Measurements from ENCODE around the gene SCAF8. TPM values are rescaled to one million over a fixed set of nuclear protein-coding genes. Genes with fewer than 3 reads are reported as not detected.

Gene SCAF8
- total RNA-seq (2014; rRNA removed; shearing (Covaris generic); ENCODE audit: low replicate concordance), result 30.1 and 44.8 TPM in 2 replicates

GRCh38 chr6:154733183-154733625 lies at the start of gene SCAF8:
TSS of gene SCAF8 (plus strand) at chr6:154733416. CDS start at chr6:154733901, 485 bp downstream.
- peak within 1 kb of the TSS; percentile 99 for H3K9ac ChIP-seq (ENCODE audit: low read length)
- no peaks in the 10 kb centered on the region for H3K9me3 ChIP-seq (ENCODE audit: low read length)
- peak within 1 kb of the TSS; percentile 98 for H3K4me3 ChIP-seq (ENCODE audit: low read length)
- DNase-seq, result peak; percentile 94
- H3K79me2 ChIP-seq (ENCODE audit: low read length), result peaks cover 50% of the 10 kb centered on the region
- peaks cover 11% of the 10 kb centered on the region for H4K20me1 ChIP-seq (ENCODE audit: insufficient read depth, low read depth, low read length)
- peak within 1 kb of the TSS; percentile 83 for H3K4me2 ChIP-seq (ENCODE audit: low read depth, low read length, poor library complexity, severe bottlenecking)
- H3K9me2 ChIP-seq (replicated peaks; ENCODE audit: insufficient read depth, low read length), result no peaks in the 10 kb centered on the region
- H3K27ac ChIP-seq (ENCODE audit: low read length), result peak within 1 kb of the TSS; percentile 86
- H3K4me1 ChIP-seq (ENCODE audit: low read length), result peaks cover 37% of the 10 kb centered on the region
- peak within 1 kb of the TSS; percentile 80 for H2AFZ ChIP-seq (ENCODE audit: low read length)
- H3K27me3 ChIP-seq (ENCODE audit: low read length), result no peaks in the 10 kb centered on the region
- H3K36me3 ChIP-seq (ENCODE audit: insufficient read depth, low read length), result peaks cover 9% of the 10 kb centered on the region; the same call in 1 of the 2 replicates

DNA sequence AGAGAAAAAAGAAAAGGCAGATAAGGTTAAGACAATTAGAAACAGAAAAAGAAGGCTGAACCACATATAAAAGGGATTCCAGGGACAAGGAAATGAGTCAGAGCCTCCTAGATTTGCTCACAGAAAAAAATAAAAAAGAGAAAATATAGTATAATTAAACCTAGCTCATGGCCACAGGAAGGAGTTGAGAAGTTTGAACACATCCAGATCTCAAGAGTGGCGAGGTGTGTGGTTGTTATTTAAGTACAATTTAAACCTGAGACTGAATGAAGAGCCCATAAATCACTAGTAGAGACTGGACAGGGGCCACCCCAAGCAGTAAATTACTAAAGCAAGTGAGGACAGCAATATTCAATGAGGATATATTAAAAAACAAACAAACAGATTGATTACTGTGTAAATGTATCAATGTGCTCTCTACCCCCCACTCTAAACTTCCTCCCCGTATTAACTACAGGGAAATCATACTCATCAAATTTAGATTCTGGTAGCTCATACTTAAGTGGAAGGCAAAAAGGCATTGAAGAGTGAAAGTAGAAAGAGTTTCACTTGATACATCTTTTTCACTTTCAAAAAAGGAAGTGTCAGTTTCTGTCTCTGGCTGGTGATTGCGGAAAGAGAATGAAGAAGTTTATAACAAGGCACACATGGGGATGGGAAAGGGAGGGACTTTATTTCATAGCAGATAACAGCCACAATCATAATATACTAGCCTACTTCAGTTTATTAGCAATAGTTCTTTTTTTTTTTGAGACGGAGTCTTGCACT lies 49.3 kb upstream of the SCAF8 start:
- Histone ChIP-seq H3K4me3 (ENCODE audit: low read length) (peak overlapping the region; percentile 37), H3K27me3 (ENCODE audit: low read length) (no peaks in the 10 kb centered on the region), H3K79me2 (ENCODE audit: low read length) (no peaks in the 10 kb centered on the region), H3K9me2 (replicated peaks; ENCODE audit: insufficient read depth, low read length) (no peaks in the 10 kb centered on the region), H3K27ac (ENCODE audit: low read length) (peak overlapping the region; percentile 86), H3K9ac (ENCODE audit: low read length) (peak overlapping the region; percentile 48), H3K9me3 (ENCODE audit: low read length) (no peaks in the 10 kb centered on the region), H4K20me1 (ENCODE audit: insufficient read depth, low read depth, low read length) (no peaks in the 10 kb centered on the region), H3K4me2 (ENCODE audit: low read depth, low read length, poor library complexity, severe bottlenecking) (peak overlapping the region; percentile 62), H3K4me1 (ENCODE audit: low read length) (peaks cover 30% of the 10 kb centered on the region), H2AFZ (ENCODE audit: low read length) (peak overlapping the region; percentile 53), H3K36me3 (ENCODE audit: insufficient read depth, low read length) (no peaks in the 10 kb centered on the region)
- DNase-seq, result peak; percentile 84

- H4K20me1 ChIP-seq (ENCODE audit: insufficient read depth, low read depth, low read length), result no peaks in the 10 kb centered on the region
- H2AFZ ChIP-seq (ENCODE audit: low read length), result no peak overlapping the region; the same call in 1 of the 2 replicates
- no peaks in the 10 kb centered on the region for H3K36me3 ChIP-seq (ENCODE audit: insufficient read depth, low read length)
- peak overlapping the region; percentile 2 for H3K4me2 ChIP-seq (ENCODE audit: low read depth, low read length, poor library complexity, severe bottlenecking)
- no peak overlapping the region for H3K4me3 ChIP-seq (ENCODE audit: low read length)
- H3K79me2 ChIP-seq (ENCODE audit: low read length), result no peaks in the 10 kb centered on the region
- DNase-seq, result peak; percentile 47
- H3K4me1 ChIP-seq (ENCODE audit: low read length), result peaks cover 35% of the 10 kb centered on the region
- H3K27me3 ChIP-seq (ENCODE audit: low read length), result no peaks in the 10 kb centered on the region
- no peaks in the 10 kb centered on the region for H3K9me2 ChIP-seq (replicated peaks; ENCODE audit: insufficient read depth, low read length)
- no peaks in the 10 kb centered on the region for H3K9me3 ChIP-seq (ENCODE audit: low read length)
- H3K27ac ChIP-seq (ENCODE audit: low read length), result no peak overlapping the region
- no peak overlapping the region for H3K9ac ChIP-seq (ENCODE audit: low read length)
Observed at GRCh38 chr6:154686162-154686561, 47.1 kb upstream of the SCAF8 start.

DNA sequence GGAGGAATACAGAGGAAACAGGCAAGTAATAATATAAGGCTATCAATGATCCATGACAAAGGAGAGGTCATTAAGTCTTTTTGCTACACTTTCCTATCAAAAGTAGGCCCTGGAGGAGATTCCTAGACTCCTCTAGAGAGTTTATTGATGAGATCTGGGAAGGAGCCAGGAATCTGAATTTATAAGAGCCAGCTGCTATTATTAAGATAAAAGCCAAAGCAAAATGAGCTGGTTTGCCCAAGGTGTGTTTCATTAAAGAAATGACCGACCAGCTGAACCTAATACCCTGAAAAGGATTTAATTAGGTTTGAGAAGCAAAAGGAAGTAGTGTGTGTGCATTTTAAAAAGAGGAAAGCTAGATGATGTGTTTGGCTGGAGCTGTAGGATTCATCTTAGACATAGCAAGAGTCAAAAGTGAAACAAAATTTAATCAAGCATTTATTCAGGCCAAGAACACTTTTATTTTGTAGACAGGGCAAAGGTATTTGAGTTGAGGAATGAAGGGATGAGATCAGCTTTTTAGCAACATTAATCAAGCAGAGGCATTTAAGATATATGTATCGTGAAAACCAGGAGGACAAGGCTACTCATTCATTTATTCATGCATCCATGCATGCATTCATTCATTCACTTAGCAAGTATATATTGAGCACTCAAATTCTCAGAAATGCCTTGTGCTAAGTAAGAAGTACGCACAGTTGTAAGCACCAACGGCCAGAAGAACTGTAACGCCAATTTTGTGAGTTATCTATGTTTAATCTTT lies 43.5 kb upstream of the SCAF8 start:
- H3K4me2 ChIP-seq (ENCODE audit: low read depth, low read length, poor library complexity, severe bottlenecking), result no peak overlapping the region
- H2AFZ ChIP-seq (ENCODE audit: low read length), result 0 out of 2 replicates have a peak overlapping the region, but pooled peaks have one; percentile 30
- H3K27ac ChIP-seq (ENCODE audit: low read length), result no peak overlapping the region
- no peaks in the 10 kb centered on the region for H4K20me1 ChIP-seq (ENCODE audit: insufficient read depth, low read depth, low read length)
- H3K4me1 ChIP-seq (ENCODE audit: low read length), result peaks cover 12% of the 10 kb centered on the region
- H3K27me3 ChIP-seq (ENCODE audit: low read length), result no peaks in the 10 kb centered on the region
- DNase-seq, result no peak
- H3K79me2 ChIP-seq (ENCODE audit: low read length), result no peaks in the 10 kb centered on the region
- H3K4me3 ChIP-seq (ENCODE audit: low read length), result no peak overlapping the region
- no peaks in the 10 kb centered on the region for H3K36me3 ChIP-seq (ENCODE audit: insufficient read depth, low read length)
- no peak overlapping the region for H3K9ac ChIP-seq (ENCODE audit: low read length)
- no peaks in the 10 kb centered on the region for H3K9me3 ChIP-seq (ENCODE audit: low read length)
- no peaks in the 10 kb centered on the region for H3K9me2 ChIP-seq (replicated peaks; ENCODE audit: insufficient read depth, low read length)

GRCh38 chr6:154690857-154691256 lies 42.4 kb upstream of the SCAF8 start:
- Histone ChIP-seq H3K4me3 (ENCODE audit: low read length) (no peak overlapping the region), H3K4me1 (ENCODE audit: low read length) (peaks cover 11% of the 10 kb centered on the region), H3K27ac (ENCODE audit: low read length) (no peak overlapping the region), H3K9me3 (ENCODE audit: low read length) (no peaks in the 10 kb centered on the region), H2AFZ (ENCODE audit: low read length) (no peak overlapping the region), H3K36me3 (ENCODE audit: insufficient read depth, low read length) (no peaks in the 10 kb centered on the region), H3K9ac (ENCODE audit: low read length) (no peak overlapping the region), H3K27me3 (ENCODE audit: low read length) (no peaks in the 10 kb centered on the region), H3K79me2 (ENCODE audit: low read length) (no peaks in the 10 kb centered on the region), H4K20me1 (ENCODE audit: insufficient read depth, low read depth, low read length) (no peaks in the 10 kb centered on the region), H3K9me2 (replicated peaks; ENCODE audit: insufficient read depth, low read length) (no peaks in the 10 kb centered on the region), H3K4me2 (ENCODE audit: low read depth, low read length, poor library complexity, severe bottlenecking) (no peak overlapping the region)
- DNase-seq, result peak; percentile 7

DNA sequence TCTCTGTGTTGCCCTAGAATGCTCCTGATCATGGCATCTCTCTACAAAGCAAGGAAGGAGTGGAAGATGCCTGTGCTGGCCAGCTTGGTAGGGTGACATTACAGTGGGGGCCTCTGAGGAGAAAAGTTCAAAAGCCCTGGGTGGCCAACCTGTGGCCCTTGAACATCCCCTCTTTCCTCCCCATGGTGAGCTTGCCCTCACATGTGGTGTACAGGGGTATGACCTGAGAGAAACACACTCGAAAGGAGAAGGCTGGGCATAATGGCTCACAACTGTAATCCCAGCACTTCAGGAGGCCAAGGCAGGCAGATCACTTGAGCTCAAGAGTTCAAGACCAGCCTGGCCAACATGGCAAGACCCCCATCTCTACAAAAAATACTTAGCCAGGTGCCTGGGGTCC lies 36.6 kb upstream of the SCAF8 start:
- Histone ChIP-seq H3K9me2 (replicated peaks; ENCODE audit: insufficient read depth, low read length) (no peaks in the 10 kb centered on the region), H3K36me3 (ENCODE audit: insufficient read depth, low read length) (no peaks in the 10 kb centered on the region), H2AFZ (ENCODE audit: low read length) (no peak overlapping the region), H3K9ac (ENCODE audit: low read length) (no peak overlapping the region), H3K9me3 (ENCODE audit: low read length) (no peaks in the 10 kb centered on the region), H3K4me1 (ENCODE audit: low read length) (no peaks in the 10 kb centered on the region), H3K27ac (ENCODE audit: low read length) (no peak overlapping the region), H3K4me3 (ENCODE audit: low read length) (no peak overlapping the region), H4K20me1 (ENCODE audit: insufficient read depth, low read depth, low read length) (no peaks in the 10 kb centered on the region), H3K79me2 (ENCODE audit: low read length) (no peaks in the 10 kb centered on the region), H3K27me3 (ENCODE audit: low read length) (no peaks in the 10 kb centered on the region), H3K4me2 (ENCODE audit: low read depth, low read length, poor library complexity, severe bottlenecking) (no peak overlapping the region)
- DNase-seq, result peak; percentile 4

DNA sequence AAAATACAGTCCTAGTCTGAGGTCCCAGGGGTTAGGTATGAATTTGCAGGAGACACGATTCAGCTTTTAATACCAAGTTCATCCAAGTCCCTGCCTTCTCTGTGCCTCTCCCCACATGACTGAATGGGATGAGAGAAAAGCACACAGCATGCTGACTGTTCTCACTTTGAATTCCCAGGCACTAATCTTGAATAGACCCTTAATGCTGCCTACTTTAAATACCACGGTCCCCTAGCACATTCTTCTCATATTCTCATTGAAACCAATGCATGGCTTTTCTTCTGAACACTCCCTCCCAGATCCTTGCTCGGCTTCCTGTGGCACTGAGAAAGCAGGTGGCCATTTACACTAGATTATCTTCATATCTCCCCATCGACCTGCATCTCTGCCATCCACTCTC lies 30.1 kb upstream of the SCAF8 start:
- DNase-seq, result no peak
- Histone ChIP-seq H3K36me3 (ENCODE audit: insufficient read depth, low read length) (no peaks in the 10 kb centered on the region), H3K4me3 (ENCODE audit: low read length) (no peak overlapping the region), H3K9ac (ENCODE audit: low read length) (no peak overlapping the region), H3K4me2 (ENCODE audit: low read depth, low read length, poor library complexity, severe bottlenecking) (no peak overlapping the region), H4K20me1 (ENCODE audit: insufficient read depth, low read depth, low read length) (no peaks in the 10 kb centered on the region), H3K4me1 (ENCODE audit: low read length) (no peaks in the 10 kb centered on the region), H3K9me3 (ENCODE audit: low read length) (no peaks in the 10 kb centered on the region), H3K9me2 (replicated peaks; ENCODE audit: insufficient read depth, low read length) (no peaks in the 10 kb centered on the region), H3K27me3 (ENCODE audit: low read length) (no peaks in the 10 kb centered on the region), H3K79me2 (ENCODE audit: low read length) (no peaks in the 10 kb centered on the region), H2AFZ (ENCODE audit: low read length) (no peak overlapping the region; the same call in 1 of the 2 replicates), H3K27ac (ENCODE audit: low read length) (no peak overlapping the region)

DNA sequence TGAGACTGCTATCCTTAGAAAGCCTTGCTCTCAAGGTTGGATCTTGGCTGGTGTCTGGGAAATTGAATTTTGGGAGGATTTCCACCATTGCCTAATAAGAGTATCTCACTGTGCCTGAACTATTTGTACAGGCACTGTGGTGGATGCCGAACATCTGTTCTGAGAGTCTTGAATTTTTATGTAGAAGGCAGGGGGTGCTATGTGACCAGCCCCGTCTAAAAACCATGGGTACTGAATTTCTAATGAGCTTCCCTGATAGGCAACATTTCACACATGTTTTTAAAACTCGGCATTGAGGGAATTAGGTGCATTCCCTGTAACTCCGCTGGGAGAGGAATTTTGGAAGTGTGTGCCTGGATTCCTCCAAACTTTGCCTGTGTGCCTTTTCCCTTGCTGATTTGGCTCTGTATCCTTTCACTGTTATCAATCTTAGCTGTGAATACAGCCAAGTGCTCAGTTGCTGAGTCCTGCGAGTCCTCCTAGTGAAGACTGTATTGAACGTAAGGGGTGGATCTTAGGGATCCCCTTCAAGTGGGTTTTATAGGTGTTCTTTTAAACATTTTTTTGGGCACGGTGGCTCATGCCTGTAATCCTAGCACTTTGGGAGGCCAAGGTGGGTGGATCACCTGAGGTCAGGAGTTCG lies 27.6 kb upstream of the SCAF8 start:
- no peaks in the 10 kb centered on the region for H4K20me1 ChIP-seq (ENCODE audit: insufficient read depth, low read depth, low read length)
- peak; percentile 55 for DNase-seq
- no peaks in the 10 kb centered on the region for H3K9me2 ChIP-seq (replicated peaks; ENCODE audit: insufficient read depth, low read length)

More for the DNA sequence above, 27.6 kb upstream of the SCAF8 start:
- no peak overlapping the region for H2AFZ ChIP-seq (ENCODE audit: low read length)
- no peak overlapping the region for H3K9ac ChIP-seq (ENCODE audit: low read length)
- no peak overlapping the region for H3K27ac ChIP-seq (ENCODE audit: low read length)
- no peak overlapping the region for H3K4me2 ChIP-seq (ENCODE audit: low read depth, low read length, poor library complexity, severe bottlenecking)
- no peak overlapping the region for H3K4me3 ChIP-seq (ENCODE audit: low read length)
- H3K27me3 ChIP-seq (ENCODE audit: low read length), result no peaks in the 10 kb centered on the region
- H3K4me1 ChIP-seq (ENCODE audit: low read length), result no peaks in the 10 kb centered on the region
- H3K79me2 ChIP-seq (ENCODE audit: low read length), result no peaks in the 10 kb centered on the region
- H3K36me3 ChIP-seq (ENCODE audit: insufficient read depth, low read length), result no peaks in the 10 kb centered on the region
- H3K9me3 ChIP-seq (ENCODE audit: low read length), result no peaks in the 10 kb centered on the region

Data from Karpas-422 (cell line).